GM19023 (cell line): ENCODE data around the gene RPL22.

ENCODE experiments used
- ATAC-seq: cut with Tn5 transposase; IDR thresholded peaks from one replicate; pipeline ENCODE4 v1.9.1; 2021; ENCODE audit warnings: mild to moderate bottlenecking, moderate library complexity; ENCODE audit not compliant: unreplicated experiment

The RPL22 gene

GRCh38 chr1:6175411-6175828 is 24.0 kb downstream of the RPL22 start:
- no peak for ATAC-seq

GRCh38 chr1:6174621-6175410 is 24.6 kb downstream of the RPL22 start:
- ATAC-seq, result no peak

DNA sequence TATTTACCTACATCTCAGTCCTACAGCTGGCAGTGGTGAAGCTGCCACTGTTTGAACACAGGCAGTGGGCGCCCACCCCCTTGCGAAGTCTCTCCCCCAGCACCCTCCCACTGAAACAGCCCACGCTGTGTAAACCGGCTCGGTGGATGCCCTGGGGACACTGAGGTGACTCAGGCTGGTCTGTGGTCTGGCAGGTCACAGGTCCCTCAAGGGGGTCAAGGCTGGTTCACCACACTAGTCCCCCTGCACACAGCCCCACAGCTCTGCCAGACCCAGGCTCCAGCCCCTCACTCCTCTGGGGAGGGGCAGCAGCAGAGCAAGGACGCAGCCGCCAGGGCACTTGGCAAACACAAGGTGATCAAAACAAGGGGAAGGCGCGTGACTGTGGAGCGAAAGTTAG is 26.8 kb downstream of the RPL22 start:
- no peak for ATAC-seq

GRCh38 chr1:6171548-6172124 is 27.8 kb downstream of the RPL22 start:
- ATAC-seq, result no peak

GRCh38 chr1:6170742-6171201 is 28.6 kb downstream of the RPL22 start:
- ATAC-seq, result no peak

GRCh38 chr1:6170116-6170741 is 29.2 kb downstream of the RPL22 start:
- no peak for ATAC-seq

DNA sequence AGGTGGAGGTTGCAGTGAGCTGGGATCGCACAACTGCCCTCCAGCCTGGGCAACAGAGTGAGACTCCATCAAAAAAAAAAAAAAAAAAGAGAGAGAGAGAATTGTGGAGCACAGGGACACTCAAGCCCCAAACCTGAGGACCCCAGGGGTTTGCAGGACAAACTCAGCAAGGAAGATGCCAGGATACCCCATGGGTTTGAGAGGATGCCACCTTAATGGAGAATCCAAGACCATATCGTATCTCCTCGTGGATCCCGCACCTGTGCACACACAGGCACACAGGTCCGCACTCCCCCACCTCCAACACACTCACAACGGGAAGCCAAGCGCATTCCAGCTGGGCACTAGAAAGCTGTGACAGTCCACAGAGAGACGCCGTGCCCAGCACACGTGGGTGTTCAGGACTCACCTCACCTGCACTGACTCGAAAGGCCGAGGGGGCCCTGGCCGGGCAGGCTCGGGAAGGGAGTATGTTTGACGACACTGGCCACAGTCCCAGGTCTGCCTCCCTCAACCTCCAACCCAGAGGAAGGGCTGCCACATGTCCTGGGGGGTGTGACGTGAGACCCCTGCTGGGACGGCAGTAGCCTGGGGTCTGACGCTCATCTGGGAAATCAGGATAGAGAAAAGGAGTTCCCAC is 30.3 kb downstream of the RPL22 start:
- no peak for ATAC-seq

GRCh38 chr1:6167391-6168303 is 31.7 kb downstream of the RPL22 start:
- ATAC-seq, result no peak

DNA sequence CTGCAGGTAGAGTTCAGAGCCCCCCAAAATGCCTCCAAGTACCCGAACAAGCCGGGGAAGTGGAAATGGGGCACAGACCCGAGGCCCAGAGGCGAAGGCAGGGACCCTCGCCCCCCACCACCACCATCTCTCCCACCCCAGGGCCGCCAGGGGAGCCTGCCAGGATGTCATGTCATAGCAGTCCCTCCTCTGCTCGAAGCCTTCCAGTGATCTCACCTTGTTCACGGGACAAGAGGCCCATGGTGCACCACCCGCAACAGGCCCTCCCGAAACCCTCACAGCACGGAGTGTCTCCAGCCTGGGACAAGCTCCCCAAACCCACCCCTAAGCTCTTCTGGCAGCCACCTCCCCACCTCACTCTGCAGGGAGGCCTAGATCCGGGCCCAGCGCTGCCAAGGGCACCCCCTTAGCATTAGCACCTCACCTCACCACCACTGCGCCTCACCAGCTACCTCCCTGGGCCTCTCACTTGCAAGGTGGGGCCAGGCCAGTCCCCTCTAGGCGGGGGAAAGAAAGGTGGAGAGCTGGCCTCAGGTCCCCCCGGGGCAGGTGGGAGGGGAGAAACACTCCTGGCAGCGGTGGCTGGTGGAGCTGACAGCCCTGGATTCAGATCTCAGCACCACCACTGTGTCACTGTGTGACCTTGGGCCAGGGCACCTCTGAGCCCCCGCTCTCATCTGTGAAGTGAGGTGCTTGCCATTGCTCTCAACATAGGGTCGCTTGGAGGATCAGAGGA is 32.6 kb downstream of the RPL22 start:
- no peak for ATAC-seq

DNA sequence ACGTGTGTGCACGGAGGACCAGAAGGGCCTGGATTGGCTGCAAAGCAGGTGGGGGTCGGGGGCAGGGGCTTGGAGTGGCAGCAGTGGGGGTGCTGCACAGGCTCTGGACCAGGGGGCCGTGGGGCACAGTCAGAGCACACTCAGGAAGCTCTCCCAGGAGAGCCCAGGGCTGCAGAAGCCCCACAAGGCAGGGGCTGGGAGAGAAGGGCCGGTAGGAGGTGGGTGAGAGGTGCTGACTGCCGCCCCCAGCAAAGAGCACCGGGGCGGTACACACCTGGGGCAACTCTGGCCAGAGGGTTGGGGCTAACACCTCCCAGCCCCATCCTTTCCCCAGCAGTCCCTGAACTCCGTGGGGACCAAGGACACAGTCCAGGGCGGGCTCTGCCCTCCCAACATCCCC is 33.2 kb downstream of the RPL22 start:
- no peak for ATAC-seq

- no peak for ATAC-seq
These were observed 33.9 kb downstream of the RPL22 start for GRCh38 chr1:6165441-6165985.

- ATAC-seq, result no peak
These were observed 34.4 kb downstream of the RPL22 start for GRCh38 chr1:6165027-6165426.

DNA sequence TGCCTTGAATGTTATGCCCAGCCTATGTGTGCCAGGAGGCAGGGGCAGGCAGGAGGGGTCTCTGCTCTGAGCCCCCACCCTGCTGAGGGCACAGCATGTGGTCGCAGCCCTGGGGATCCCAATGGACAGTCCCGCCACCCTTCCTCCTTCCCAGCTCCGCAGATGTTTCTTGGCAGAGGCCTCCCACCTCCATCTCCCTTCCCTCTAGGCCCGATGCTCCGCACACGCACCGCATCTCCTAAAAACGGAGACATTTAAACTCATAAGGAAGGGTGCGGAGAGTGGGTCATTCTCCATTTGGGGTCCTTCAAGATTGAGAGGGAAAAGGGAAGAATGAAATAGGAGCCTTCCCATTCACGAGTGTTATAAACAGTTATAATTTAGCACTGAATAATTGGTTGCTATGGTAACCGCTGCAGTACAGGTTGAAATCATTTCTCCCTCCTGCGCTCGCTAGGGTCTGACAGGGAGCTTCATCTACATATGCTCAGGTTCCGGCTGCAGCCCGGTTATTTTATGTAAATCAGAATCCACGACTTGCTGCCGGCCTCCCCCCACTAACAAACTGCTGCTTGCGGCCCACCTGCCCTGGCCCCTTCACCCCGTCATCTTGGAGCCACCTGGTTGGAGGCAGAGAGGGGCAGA is 35.3 kb downstream of the RPL22 start:
- no peak for ATAC-seq

- ATAC-seq, result no peak
These were observed 36.0 kb downstream of the RPL22 start for GRCh38 chr1:6163191-6163972.

GRCh38 chr1:6162773-6163172 is 36.6 kb downstream of the RPL22 start:
- no peak for ATAC-seq

- ATAC-seq, result no peak
These were observed 37.1 kb downstream of the RPL22 start for GRCh38 chr1:6162341-6162740.

- ATAC-seq, result no peak
These were observed 41.2 kb downstream of the RPL22 start for GRCh38 chr1:6158181-6158580.

GRCh38 chr1:6157528-6158174 is 41.7 kb downstream of the RPL22 start:
- ATAC-seq, result no peak
